ENCODE results near the gene ITIH5. TPM values are rescaled to one million over a fixed set of nuclear protein-coding genes. Genes with fewer than 3 reads are reported as not detected.

Gene ITIH5
- total and polyA plus RNA-seq, 2 of the 8 experiments (the other 6 are each of a cell fraction or from before 2014, with no cell fraction given), result 5.8 to 7.6 TPM

DNA sequence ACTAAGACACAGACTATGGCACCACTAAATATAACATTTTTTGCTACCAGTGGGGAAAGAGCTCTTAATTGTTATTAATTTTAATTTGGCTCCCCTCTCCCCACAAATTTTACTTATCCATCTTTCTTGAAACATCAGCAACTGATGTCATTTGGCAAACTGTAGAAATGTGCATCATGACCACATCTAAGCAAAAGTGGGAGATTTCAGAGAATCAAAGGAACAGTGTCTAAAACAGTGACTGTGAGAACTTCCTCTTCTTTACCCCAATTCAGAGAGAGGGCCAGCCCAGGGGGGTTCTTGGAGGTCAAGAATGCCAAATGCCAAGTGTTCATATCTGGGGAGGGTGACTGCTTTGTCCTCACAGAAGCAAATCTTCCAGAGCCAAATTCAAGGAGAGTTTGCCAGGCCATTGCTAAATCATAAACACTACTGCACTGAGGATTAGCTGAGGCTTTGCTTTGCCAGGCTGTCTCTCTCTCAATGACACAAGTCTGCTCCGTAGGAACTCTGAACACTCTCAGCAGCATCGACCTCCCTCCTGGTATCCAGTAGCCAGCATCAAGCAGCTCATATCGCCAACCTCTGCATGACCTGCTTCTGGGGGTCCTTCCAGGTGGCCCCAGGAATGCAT lies 65.6 kb downstream of the ITIH5 start (continued):
- TF ChIP-seq RXRA (IDR thresholded peaks at IDR 0.05; ENCODE audit: insufficient read depth, low read depth, low read length), result no peak

All from H1 (cell line).